B cell (primary cell): Measurements from ENCODE around the gene CELF6. TPM values are rescaled to one million over a fixed set of nuclear protein-coding genes. Genes with fewer than 3 reads are reported as not detected.

Source experiments
- ATAC-seq: fragments of 200-7000 bp; cut with Tn5 transposase; one replicate; pipeline ENCODE4 v1.10.0; 2021; ENCODE audit warnings: low read depth, mild to moderate bottlenecking, moderate number of reproducible peaks, moderate library complexity
- CTCF ChIA-PET: fragments of 350-600 bp; sonication (Branson Sonifier 250); formaldehyde crosslinking; loops from one replicate; lab custom pipeline; 2021; ENCODE audit warnings: antibody characterized with exemption, inconsistent platforms; lab: Charles Lee
- POLR2A ChIA-PET: fragments of 350-600 bp; sonication (Branson Sonifier 250); formaldehyde crosslinking; loops from one replicate; lab custom pipeline; 2021; ENCODE audit warnings: antibody characterized with exemption; lab: Charles Lee
- DNase-seq: peaks from one replicate; pipeline ENCODE4 v3.0.0; 2013
- H2AFZ ChIP-seq: 2 replicates; pipeline ENCODE4 v1.6.1; 2012; ENCODE audit warnings: mild to moderate bottlenecking, low read depth, low read length; ENCODE audit not compliant: insufficient read depth, poor library complexity, severe bottlenecking
- H3K27ac ChIP-seq, 2 donors: 1 replicate in 1 of 2; 2 replicates in 1 of 2; pipeline ENCODE4 v1.5.1; 2012 to 2013; ENCODE audit warnings: low read length in 2 of 2, mild to moderate bottlenecking in 2 of 2, moderate library complexity in 1 of 2
- H3K27me3 ChIP-seq, 4 experiments: fragments of 200-600 bp in 1 of 4; sonication (generic) in 1 of 4; replicated peaks in 1 of 4; 1 replicate in 2 of 4; 2 replicates in 2 of 4; pipeline versions ENCODE4 v1.6.1 to v1.7.0; 2013 to 2016; ENCODE audit warnings: low read length in 3 of 4, mild to moderate bottlenecking in 2 of 4, mixed read lengths in 1 of 4, moderate library complexity in 1 of 4; ENCODE audit not compliant: insufficient read depth in 4 of 4, control insufficient read depth in 3 of 4; ENCODE audit errors: control extremely low read depth in 1 of 4
- H3K36me3 ChIP-seq, 2 experiments: replicated peaks in 1 of 2; 1 replicate in 1 of 2; 2 replicates in 1 of 2; pipeline versions ENCODE4 v1.6.1 to v1.7.1; 2013; ENCODE audit warnings: low read length in 1 of 2; ENCODE audit not compliant: insufficient read depth in 2 of 2, control insufficient read depth in 1 of 2; ENCODE audit errors: control extremely low read depth in 1 of 2, extremely low read depth in 1 of 2
- H3K4me1 ChIP-seq, 2 donors: fragments of 200-600 bp in 1 of 2; sonication (generic) in 1 of 2; 1 replicate in 1 of 2; 2 replicates in 1 of 2; pipeline versions ENCODE4 v1.5.1 to v1.6.1; 2013 to 2017; ENCODE audit warnings: low read length in 2 of 2; ENCODE audit not compliant: control insufficient read depth in 2 of 2, insufficient read depth in 2 of 2
- H3K4me2 ChIP-seq: replicated peaks from 2 replicates; pipeline ENCODE3; 2012; ENCODE audit warnings: mild to moderate bottlenecking, low read depth, low read length; ENCODE audit not compliant: poor library complexity, severe bottlenecking
- H3K4me3 ChIP-seq, 5 experiments: fragments of 200-600 bp in 1 of 5; sonication (generic) in 1 of 5; 1 replicate in 3 of 5; 2 replicates in 2 of 5; pipeline versions ENCODE4 v1.5.1 to v1.7.0; 2011 to 2016; ENCODE audit warnings: low read length in 4 of 5, mild to moderate bottlenecking in 4 of 5, low read depth in 2 of 5, control low read depth in 1 of 5, moderate library complexity in 1 of 5; ENCODE audit not compliant: insufficient read depth in 1 of 5; ENCODE audit errors: control extremely low read depth in 1 of 5, extremely low read depth in 1 of 5
- H3K79me2 ChIP-seq: fragments of 200-600 bp; sonication (generic); one replicate; pipeline ENCODE4 v1.6.0; 2016; ENCODE audit warnings: low read length; ENCODE audit not compliant: control insufficient read depth, insufficient read depth
- H3K9ac ChIP-seq: fragments of 200-600 bp; sonication (generic); 2 replicates; pipeline ENCODE4 v1.6.1; 2017; ENCODE audit warnings: mild to moderate bottlenecking, low read length, moderate library complexity
- H3K9me3 ChIP-seq, 3 donors: one replicate each; pipeline versions ENCODE4 v1.6.1 to v1.7.1; 2013; ENCODE audit warnings: low read length in 2 of 3; ENCODE audit not compliant: control insufficient read depth in 2 of 3, insufficient read depth in 1 of 3; ENCODE audit errors: control extremely low read depth in 1 of 3
- H4K20me1 ChIP-seq: 2 replicates; pipeline ENCODE4 v1.6.0; 2012; ENCODE audit warnings: mild to moderate bottlenecking, low read length; ENCODE audit not compliant: insufficient read depth, control insufficient read depth, poor library complexity, severe bottlenecking
- H3K27ac Mint-ChIP-seq: one replicate; pipeline ENCODE4 v1.8.0; 2021; ENCODE audit warnings: mixed read lengths
- H3K27me3 Mint-ChIP-seq: one replicate; pipeline ENCODE4 v1.8.0; 2021; ENCODE audit warnings: mixed read lengths
- H3K4me1 Mint-ChIP-seq: one replicate; pipeline ENCODE4 v1.8.0; 2021; ENCODE audit warnings: mixed read lengths
- H3K4me3 Mint-ChIP-seq: one replicate; pipeline ENCODE4 v1.8.0; 2021; ENCODE audit warnings: mixed read lengths
- H3K9me3 Mint-ChIP-seq: one replicate; pipeline ENCODE4 v1.8.0; 2022; ENCODE audit warnings: mixed read lengths; ENCODE audit not compliant: insufficient read depth
- EZH2 ChIP-seq: IDR thresholded peaks from 2 replicates; pipeline ENCODE4 v1.6.1; 2012; ENCODE audit warnings: borderline replicate concordance, low read depth, mild to moderate bottlenecking, moderate library complexity, low read length; ENCODE audit not compliant: insufficient read depth, poor library complexity, severe bottlenecking
- WGBS: methylation state at CpG from one replicate; pipeline ENCODE4 v1.1.5; 2013; ENCODE audit warnings: missing lambda C conversion rate; ENCODE audit not compliant: insufficient coverage; 5-methylcytosine and 5-hydroxymethylcytosine counted together
- intact Hi-C: fragments of 100-400 bp; cut with micrococcal nuclease; formaldehyde crosslinking; loops from one replicate; pipeline ENCODE4 v1.10.0; 2022
- polyA plus RNA-seq: library from polyadenylated mRNA; depleted of rRNA; stranded (reverse); fragments of >200 nt; gene quantifications from 2 replicates; pipeline ENCODE4 v1.2.3, GENCODE V29; 2012
- total RNA-seq, 2 donors: library from RNA; stranded (reverse); fragments of 120-200 nt in 1 of 2; gene quantifications; 1 replicate in 1 of 2; 2 replicates in 1 of 2; pipeline versions ENCODE4 v1.2.3 to v1.2.4, GENCODE V29; 2013 to 2022
- TF ChIP-seq, protein P1 (sequence below): fragments of 200-600 bp; IDR thresholded peaks from one replicate; pipeline ENCODE4 v1.8.0; 2022; ENCODE audit warnings: antibody characterized with exemption, mild to moderate bottlenecking

The CELF6 gene
- total and polyA plus RNA-seq, 2 donors (not counting 1 experiment from before 2014, with no cell fraction given) = 5.3 to 8.5 TPM

DNA sequence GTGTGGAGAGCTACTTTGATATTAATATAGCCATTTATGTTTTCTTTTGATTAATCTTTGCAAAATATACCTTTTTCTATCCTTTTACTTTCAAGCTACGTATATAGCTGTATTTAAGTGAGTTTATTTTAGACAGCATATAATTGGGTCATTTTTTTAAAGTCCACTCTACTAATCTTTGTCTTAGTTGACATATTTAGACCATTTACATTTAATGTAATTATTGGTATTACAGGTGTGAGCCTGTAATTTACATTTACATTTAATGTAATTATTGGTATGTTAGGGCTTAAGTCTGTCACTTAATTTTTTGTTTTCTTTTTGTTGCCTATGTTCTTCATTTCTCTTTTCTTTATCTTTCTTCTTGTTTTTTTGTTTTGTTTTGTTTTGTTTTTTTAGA lies 3.8 kb upstream of the CELF6 start:
- no peak overlapping the region for H2AFZ ChIP-seq
- no CpG with 5 or more reads among the region's 1 CpG for WGBS
- H3K27me3 ChIP-seq = no peaks in the 10 kb centered on the region
- ChIA-PET POLR2A (no interaction called here), CTCF (interaction anchor here (1.7 kb wide), 1 partner anchor 11 kb away, joined by 8 read pairs; no protein-coding TSS in a partner anchor)
- H3K4me3 ChIP-seq = no peak overlapping the region
- no peak overlapping the region for H3K4me2 ChIP-seq
- intact Hi-C loops = loop anchor here (5.0 kb wide), 2 partner anchors 96 to 149 kb away; partner anchors contain the start of gene ARIH1
- Mint-ChIP-seq H3K27ac (no peak overlapping the region), H3K4me3 (no peak overlapping the region), H3K27me3 (no peaks in the 10 kb centered on the region), H3K9me3 (peaks cover 2% of the 10 kb centered on the region), H3K4me1 (peaks cover 19% of the 10 kb centered on the region)
- peaks cover 10 to 19% of the 10 kb centered on the region in 2 donors for H3K4me1 ChIP-seq
- no peak overlapping the region for H3K27ac ChIP-seq
- H3K79me2 ChIP-seq = no peaks in the 10 kb centered on the region
- no peak for TF ChIP-seq EZH2
- TF ChIP-seq, protein P1, sequence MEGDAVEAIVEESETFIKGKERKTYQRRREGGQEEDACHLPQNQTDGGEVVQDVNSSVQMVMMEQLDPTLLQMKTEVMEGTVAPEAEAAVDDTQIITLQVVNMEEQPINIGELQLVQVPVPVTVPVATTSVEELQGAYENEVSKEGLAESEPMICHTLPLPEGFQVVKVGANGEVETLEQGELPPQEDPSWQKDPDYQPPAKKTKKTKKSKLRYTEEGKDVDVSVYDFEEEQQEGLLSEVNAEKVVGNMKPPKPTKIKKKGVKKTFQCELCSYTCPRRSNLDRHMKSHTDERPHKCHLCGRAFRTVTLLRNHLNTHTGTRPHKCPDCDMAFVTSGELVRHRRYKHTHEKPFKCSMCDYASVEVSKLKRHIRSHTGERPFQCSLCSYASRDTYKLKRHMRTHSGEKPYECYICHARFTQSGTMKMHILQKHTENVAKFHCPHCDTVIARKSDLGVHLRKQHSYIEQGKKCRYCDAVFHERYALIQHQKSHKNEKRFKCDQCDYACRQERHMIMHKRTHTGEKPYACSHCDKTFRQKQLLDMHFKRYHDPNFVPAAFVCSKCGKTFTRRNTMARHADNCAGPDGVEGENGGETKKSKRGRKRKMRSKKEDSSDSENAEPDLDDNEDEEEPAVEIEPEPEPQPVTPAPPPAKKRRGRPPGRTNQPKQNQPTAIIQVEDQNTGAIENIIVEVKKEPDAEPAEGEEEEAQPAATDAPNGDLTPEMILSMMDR = no peak
- ATAC-seq = no peak
- no peaks in the 10 kb centered on the region for H4K20me1 ChIP-seq
- no peak overlapping the region for H3K9ac ChIP-seq
- H3K9me3 ChIP-seq = peaks cover 0 to 2% (median 2%) of the 10 kb centered on the region in 3 donors
- H3K36me3 ChIP-seq = peaks cover 0 to 4% of the 10 kb centered on the region in 2 experiments
- DNase-seq = no peak

DNA sequence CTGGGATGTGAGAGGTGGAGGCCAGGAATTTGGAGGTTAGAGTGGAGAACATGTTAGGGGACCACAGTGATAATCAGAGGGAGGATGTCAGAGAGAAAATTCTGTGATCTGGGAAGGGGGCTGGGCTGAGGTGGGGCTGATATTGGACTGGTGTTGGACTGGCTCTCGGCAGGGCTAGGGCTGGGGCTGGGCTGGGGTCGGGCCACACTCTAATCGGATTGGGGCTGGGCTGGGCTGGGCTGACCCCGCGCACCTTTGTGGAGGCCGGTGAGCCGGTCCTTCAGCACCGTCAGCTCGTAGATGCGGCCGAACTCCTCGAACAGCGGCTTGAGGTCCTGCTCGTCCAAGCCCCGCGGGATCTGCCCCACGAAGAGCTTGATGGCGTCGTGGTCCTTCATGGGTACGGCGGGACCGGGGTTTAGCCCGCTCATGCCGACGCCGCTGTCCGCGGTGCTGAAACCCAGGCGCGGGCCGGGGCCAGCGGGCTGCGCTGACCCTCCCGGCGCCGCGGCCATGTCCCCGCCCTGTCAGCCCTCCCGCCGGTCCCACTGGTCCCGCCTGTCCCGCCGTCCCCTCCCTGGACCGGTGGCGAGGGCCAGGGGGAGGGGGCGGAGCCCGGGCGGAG lies 485 bp downstream of the CELF6 start:
- Histone ChIP-seq H3K9me3 (peaks cover 0 to 2% (median 2%) of the 10 kb centered on the region in 3 donors), H4K20me1 (no peaks in the 10 kb centered on the region), H3K9ac (peak overlapping the region; percentile 62), H3K27me3 (no peaks in the 10 kb centered on the region), H3K4me1 (peaks cover 10 to 19% of the 10 kb centered on the region in 2 donors), H3K36me3 (no peaks in the 10 kb centered on the region), H3K4me2 (peak overlapping the region; percentile 81), H3K79me2 (no peaks in the 10 kb centered on the region), H2AFZ (no peak overlapping the region), H3K27ac (no peak overlapping the region), H3K4me3 (peak overlapping the region in 2 of 5 experiments; percentile 15 to 55)
- DNase-seq (peak; percentile 73), ATAC-seq (peak; percentile 51)
- Mint-ChIP-seq H3K9me3 (peaks cover 2% of the 10 kb centered on the region), H3K4me3 (peak overlapping the region; percentile 77), H3K27ac (peak overlapping the region; percentile 57), H3K4me1 (peaks cover 25% of the 10 kb centered on the region), H3K27me3 (no peaks in the 10 kb centered on the region)
- ChIA-PET POLR2A (interaction anchor here (0.9 kb wide), 1 partner anchor 56 kb away, joined by 3 read pairs; the partner anchor contains the start of gene HEXA), CTCF (no interaction called here)
- TF ChIP-seq, protein P1 = no peak
- WGBS = 28% methylated on average over 37 of the region's 48 CpGs
- intact Hi-C loops = loop anchor here (10.0 kb wide), 1 partner anchor 765 kb away; no protein-coding TSS in a partner anchor
